ENCODE results near the gene GZMM. TPM values are rescaled to one million over a fixed set of nuclear protein-coding genes. Genes with fewer than 3 reads are reported as not detected.

GZMM gene
- total RNA-seq, 1 donor from 2014 or later: 0.34 TPM

GRCh38 chr19:589693-590395 lies 46.0 kb downstream of the GZMM start, which contains the start of gene HCN2:
HCN2 (plus strand) TSS chr19:589881; CDS start chr19:589946, 65 bp downstream.
- Mint-ChIP-seq H3K27ac (no peak within 1 kb of the TSS), H3K4me3 (peak within 1 kb of the TSS; percentile 65), H3K9me3 (no peaks in the 10 kb centered on the region), H3K27me3 (peaks cover 51% of the 10 kb centered on the region), H3K4me1 (ENCODE audit: unreplicated experiment) (no peaks in the 10 kb centered on the region), H3K36me3 (no peaks in the 10 kb centered on the region)
- no peak for DNase-seq (ENCODE audit: extremely low spot score, unreplicated experiment)
- TF ChIP-seq, protein P1, sequence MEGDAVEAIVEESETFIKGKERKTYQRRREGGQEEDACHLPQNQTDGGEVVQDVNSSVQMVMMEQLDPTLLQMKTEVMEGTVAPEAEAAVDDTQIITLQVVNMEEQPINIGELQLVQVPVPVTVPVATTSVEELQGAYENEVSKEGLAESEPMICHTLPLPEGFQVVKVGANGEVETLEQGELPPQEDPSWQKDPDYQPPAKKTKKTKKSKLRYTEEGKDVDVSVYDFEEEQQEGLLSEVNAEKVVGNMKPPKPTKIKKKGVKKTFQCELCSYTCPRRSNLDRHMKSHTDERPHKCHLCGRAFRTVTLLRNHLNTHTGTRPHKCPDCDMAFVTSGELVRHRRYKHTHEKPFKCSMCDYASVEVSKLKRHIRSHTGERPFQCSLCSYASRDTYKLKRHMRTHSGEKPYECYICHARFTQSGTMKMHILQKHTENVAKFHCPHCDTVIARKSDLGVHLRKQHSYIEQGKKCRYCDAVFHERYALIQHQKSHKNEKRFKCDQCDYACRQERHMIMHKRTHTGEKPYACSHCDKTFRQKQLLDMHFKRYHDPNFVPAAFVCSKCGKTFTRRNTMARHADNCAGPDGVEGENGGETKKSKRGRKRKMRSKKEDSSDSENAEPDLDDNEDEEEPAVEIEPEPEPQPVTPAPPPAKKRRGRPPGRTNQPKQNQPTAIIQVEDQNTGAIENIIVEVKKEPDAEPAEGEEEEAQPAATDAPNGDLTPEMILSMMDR (conservative IDR thresholded peaks at IDR 0.05): no peak

GRCh38 chr19:590396-590745 lies 46.5 kb downstream of the GZMM start:
- peaks cover 56% of the 10 kb centered on the region for H3K27me3 Mint-ChIP-seq
- H3K4me1 Mint-ChIP-seq (ENCODE audit: unreplicated experiment): no peaks in the 10 kb centered on the region
- H3K4me3 Mint-ChIP-seq: no peak overlapping the region
- no peak overlapping the region for H3K27ac Mint-ChIP-seq
- H3K36me3 Mint-ChIP-seq: no peaks in the 10 kb centered on the region
- TF ChIP-seq, protein P1 (conservative IDR thresholded peaks at IDR 0.05): no peak
- H3K9me3 Mint-ChIP-seq: no peaks in the 10 kb centered on the region
- DNase-seq (ENCODE audit: extremely low spot score, unreplicated experiment): no peak

- no peak overlapping the region for H3K27ac Mint-ChIP-seq
- TF ChIP-seq, protein P1 (conservative IDR thresholded peaks at IDR 0.05): no peak
- H3K4me1 Mint-ChIP-seq (ENCODE audit: unreplicated experiment): no peaks in the 10 kb centered on the region
- peaks cover 59% of the 10 kb centered on the region for H3K27me3 Mint-ChIP-seq
- no peak for DNase-seq (ENCODE audit: extremely low spot score, unreplicated experiment)
- no peak overlapping the region for H3K4me3 Mint-ChIP-seq
- no peaks in the 10 kb centered on the region for H3K9me3 Mint-ChIP-seq
- no peaks in the 10 kb centered on the region for H3K36me3 Mint-ChIP-seq
These were observed 46.9 kb downstream of the GZMM start for GRCh38 chr19:590750-591098.

DNA sequence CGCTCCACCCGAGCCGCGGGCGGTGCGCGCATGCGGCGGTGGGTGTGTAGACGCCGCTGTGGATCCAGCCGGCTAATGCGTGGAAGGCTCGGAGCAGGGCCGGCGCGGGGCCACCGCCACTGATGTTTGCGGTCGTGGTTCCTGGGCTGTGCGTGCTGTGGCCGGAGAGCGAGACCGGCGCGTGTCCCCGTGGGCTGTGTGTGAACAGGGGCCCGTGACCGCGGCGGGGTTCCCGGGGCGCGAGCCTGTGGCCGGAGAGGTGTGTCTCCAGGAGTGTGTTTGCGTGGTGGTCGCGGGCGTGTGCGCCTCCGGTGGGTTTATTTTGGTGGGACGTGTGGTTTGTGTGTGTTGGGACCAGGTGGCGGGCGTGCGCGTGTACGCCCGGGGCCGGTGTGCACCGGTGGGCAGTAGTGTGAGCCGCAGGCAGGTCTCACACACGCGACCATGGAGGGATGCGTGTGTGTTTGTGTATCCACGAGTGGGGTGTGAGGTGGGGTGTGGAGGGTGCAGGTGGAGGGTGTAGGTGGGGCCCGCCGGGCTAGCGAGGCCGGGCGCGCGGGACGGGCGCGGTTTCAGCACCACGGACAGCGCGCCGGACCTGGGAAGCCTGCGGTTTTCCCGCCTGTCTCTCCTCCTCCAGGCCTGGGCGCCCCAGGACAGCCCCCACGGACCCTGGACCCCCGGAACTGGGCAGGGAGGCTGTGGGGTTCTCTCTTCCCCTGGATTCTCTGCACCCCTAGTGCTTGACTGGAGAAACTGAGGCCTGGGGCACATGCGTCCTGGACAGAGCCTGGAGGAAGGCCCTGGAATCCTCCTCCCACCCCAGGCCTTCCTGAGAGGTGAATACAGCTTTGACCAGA lies 47.5 kb downstream of the GZMM start:
- DNase-seq (ENCODE audit: extremely low spot score, unreplicated experiment): no peak
- Mint-ChIP-seq H3K36me3 (no peaks in the 10 kb centered on the region), H3K4me3 (peak overlapping the region; percentile 63), H3K27me3 (peaks cover 58% of the 10 kb centered on the region), H3K27ac (no peak overlapping the region), H3K9me3 (no peaks in the 10 kb centered on the region), H3K4me1 (ENCODE audit: unreplicated experiment) (no peaks in the 10 kb centered on the region)
- TF ChIP-seq, protein P1 (conservative IDR thresholded peaks at IDR 0.05): no peak

- Mint-ChIP-seq H3K27ac (no peak overlapping the region), H3K36me3 (no peaks in the 10 kb centered on the region), H3K4me3 (no peak overlapping the region), H3K9me3 (no peaks in the 10 kb centered on the region), H3K4me1 (ENCODE audit: unreplicated experiment) (no peaks in the 10 kb centered on the region), H3K27me3 (peaks cover 54% of the 10 kb centered on the region)
- DNase-seq (ENCODE audit: extremely low spot score, unreplicated experiment): no peak
- TF ChIP-seq, protein P1 (conservative IDR thresholded peaks at IDR 0.05): no peak
These were observed 48.2 kb downstream of the GZMM start for GRCh38 chr19:592101-592500.
